ENCODE data around the gene SLC16A12. TPM values are rescaled to one million over a fixed set of nuclear protein-coding genes. Genes with fewer than 3 reads are reported as not detected.

Gene SLC16A12
- total RNA-seq, 1 experiment from 2014 or later = 0.77 TPM

DNA sequence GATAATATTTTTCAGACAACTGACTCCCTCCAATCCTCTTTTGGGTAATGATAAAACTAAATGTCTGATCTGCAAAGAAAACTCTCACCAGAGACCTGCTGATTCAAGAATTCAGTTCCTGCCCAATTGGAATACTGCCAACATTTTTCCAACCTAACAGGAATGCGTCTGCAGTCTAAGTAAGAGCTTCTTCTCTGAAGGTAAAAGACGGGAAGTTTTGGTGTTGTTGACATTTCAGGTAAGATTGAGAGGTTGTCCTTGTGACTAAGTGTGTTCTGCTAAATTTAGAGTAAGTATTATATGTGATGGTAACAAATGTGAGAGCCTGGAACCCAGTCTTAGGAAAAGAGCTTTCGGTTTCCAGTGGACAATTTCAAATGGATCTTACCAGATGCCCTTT, 103.4 kb downstream of the SLC16A12 start:
- no peak overlapping the region for H3K27ac Mint-ChIP-seq

More for the DNA sequence above, 103.4 kb downstream of the SLC16A12 start:
- peaks cover 28 to 36% of the 10 kb centered on the region in 2 experiments for H3K4me1 Mint-ChIP-seq
- no peaks in the 10 kb centered on the region for H3K9me3 Mint-ChIP-seq
- no peaks in the 10 kb centered on the region for H3K79me2 ChIP-seq (ENCODE audit: insufficient read depth, low read length)
- no peaks in the 10 kb centered on the region for H3K9me3 ChIP-seq (ENCODE audit: control insufficient read depth, low read depth, low read length)
- H2AFZ ChIP-seq (ENCODE audit: low read length) = no peak overlapping the region
- no peak overlapping the region for H3K27ac ChIP-seq (ENCODE audit: insufficient read length, low read depth, low read length)
- TF ChIP-seq, protein P1, sequence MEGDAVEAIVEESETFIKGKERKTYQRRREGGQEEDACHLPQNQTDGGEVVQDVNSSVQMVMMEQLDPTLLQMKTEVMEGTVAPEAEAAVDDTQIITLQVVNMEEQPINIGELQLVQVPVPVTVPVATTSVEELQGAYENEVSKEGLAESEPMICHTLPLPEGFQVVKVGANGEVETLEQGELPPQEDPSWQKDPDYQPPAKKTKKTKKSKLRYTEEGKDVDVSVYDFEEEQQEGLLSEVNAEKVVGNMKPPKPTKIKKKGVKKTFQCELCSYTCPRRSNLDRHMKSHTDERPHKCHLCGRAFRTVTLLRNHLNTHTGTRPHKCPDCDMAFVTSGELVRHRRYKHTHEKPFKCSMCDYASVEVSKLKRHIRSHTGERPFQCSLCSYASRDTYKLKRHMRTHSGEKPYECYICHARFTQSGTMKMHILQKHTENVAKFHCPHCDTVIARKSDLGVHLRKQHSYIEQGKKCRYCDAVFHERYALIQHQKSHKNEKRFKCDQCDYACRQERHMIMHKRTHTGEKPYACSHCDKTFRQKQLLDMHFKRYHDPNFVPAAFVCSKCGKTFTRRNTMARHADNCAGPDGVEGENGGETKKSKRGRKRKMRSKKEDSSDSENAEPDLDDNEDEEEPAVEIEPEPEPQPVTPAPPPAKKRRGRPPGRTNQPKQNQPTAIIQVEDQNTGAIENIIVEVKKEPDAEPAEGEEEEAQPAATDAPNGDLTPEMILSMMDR (conservative IDR thresholded peaks at IDR 0.05) = no peak
- no peak overlapping the region for H2BK20ac ChIP-seq (ENCODE audit: low read depth, low read length, poor library complexity, severe bottlenecking)
- no peak overlapping the region for H3T11ph ChIP-seq (ENCODE audit: low read length)
- H4K20me1 ChIP-seq (ENCODE audit: control insufficient read depth, insufficient read depth, insufficient read length) = no peaks in the 10 kb centered on the region
- H4K91ac ChIP-seq (ENCODE audit: insufficient read length, low read depth, low read length) = no peak overlapping the region
- H3K27me3 ChIP-seq (ENCODE audit: insufficient read depth, low read length) = no peaks in the 10 kb centered on the region
- H4K8ac ChIP-seq (replicated peaks; ENCODE audit: insufficient read length, low read depth, low read length) = no peak overlapping the region
- no peak overlapping the region for H4K5ac ChIP-seq (ENCODE audit: insufficient read length, low read depth, low read length)
- H3K18ac ChIP-seq (ENCODE audit: insufficient read length, low read depth, low read length) = no peak overlapping the region
- H2BK12ac ChIP-seq (ENCODE audit: insufficient read length, low read depth, low read length) = no peak overlapping the region
- H2BK5ac ChIP-seq (ENCODE audit: insufficient read length, low read length) = no peak overlapping the region
- H3K4ac ChIP-seq (ENCODE audit: low read depth, low read length) = no peak overlapping the region
- no peaks in the 10 kb centered on the region for H3K36me3 Mint-ChIP-seq (ENCODE audit: insufficient read depth in 1 of 3, low read depth in 3 of 3)
- H3K4me2 ChIP-seq (ENCODE audit: insufficient read depth, insufficient read length, low read length) = no peak overlapping the region
- H3K23ac ChIP-seq (ENCODE audit: insufficient read length, low read depth, low read length) = no peak overlapping the region
- H3K56ac ChIP-seq (ENCODE audit: insufficient read length, low read depth, low read length) = no peak overlapping the region
- no peak overlapping the region for H2BK15ac ChIP-seq (ENCODE audit: low read depth, low read length)
- H3K9ac ChIP-seq (ENCODE audit: extremely low read depth, insufficient read length, low read length) = no peak overlapping the region
- no peaks in the 10 kb centered on the region for H3K27me3 Mint-ChIP-seq (ENCODE audit: low read depth)
- H2AK5ac ChIP-seq (ENCODE audit: insufficient read length, low read length) = no peak overlapping the region
- H3K14ac ChIP-seq (ENCODE audit: insufficient read depth, low read length) = no peak overlapping the region
- no peak overlapping the region for H2BK120ac ChIP-seq (ENCODE audit: low read depth, low read length, poor library complexity, severe bottlenecking)
- no peaks in the 10 kb centered on the region for H3K4me1 ChIP-seq (ENCODE audit: insufficient read depth, low read length)
- WGBS (ENCODE audit: extremely low coverage, insufficient read length, low lambda C conversion rate) = no CpG with 5 or more reads among the region's 3 CpGs
- H3K4me3 Mint-ChIP-seq = no peak overlapping the region
- H3K23me2 ChIP-seq (ENCODE audit: insufficient read length, low read depth, low read length, poor library complexity, severe bottlenecking) = no peaks in the 10 kb centered on the region
- no peak for DNase-seq
- H3K79me1 ChIP-seq (ENCODE audit: insufficient read depth, low read depth, low read length, poor library complexity, severe bottlenecking) = no peaks in the 10 kb centered on the region

Measured in H9 (cell line).